Esophagus squamous epithelium (tissue), 4 donors: Measurements from ENCODE around the gene DNAJB8.

ENCODE experiments used
- CTCF ChIP-seq, 6 experiments: fragments of 450-650 bp in 4 of 6; fragments of 200-600 bp in 2 of 6; sonication (generic) in 2 of 6; IDR thresholded peaks; one replicate each; pipeline ENCODE4 v1.5.1; 2016 to 2019; ENCODE audit warnings: antibody characterized with exemption in 6 of 6, mild to moderate bottlenecking in 4 of 6, moderate library complexity in 4 of 6
- POLR2A ChIP-seq, 4 donors: fragments of 450-650 bp; IDR thresholded peaks; one replicate each; pipeline ENCODE4 v1.6.1; 2017; ENCODE audit warnings: antibody characterized with exemption in 4 of 4, mild to moderate bottlenecking in 4 of 4, moderate library complexity in 3 of 4

DNA sequence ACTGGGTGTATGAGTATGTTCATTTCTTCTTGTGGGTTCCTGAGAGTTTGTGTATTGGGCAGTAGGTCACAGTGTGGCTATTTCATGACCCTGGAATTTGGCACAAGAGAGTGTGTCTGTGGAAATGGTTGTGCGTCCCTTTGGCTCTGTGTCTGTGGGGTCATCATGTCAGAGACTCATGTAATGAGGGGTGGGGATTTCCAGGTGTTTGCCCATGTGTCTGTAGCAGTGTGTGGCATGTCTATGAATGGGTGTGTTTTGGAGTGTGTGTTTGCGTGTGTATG, 27.6 kb upstream of the DNAJB8 start:
- TF ChIP-seq CTCF (IDR thresholded peaks at IDR 0.05) (no peak), POLR2A (IDR thresholded peaks at IDR 0.05) (no peak)
